Keratinocyte (primary cell): ENCODE measurements around the gene NCLN. TPM values are rescaled to one million over a fixed set of nuclear protein-coding genes. Genes with fewer than 3 reads are reported as not detected.

Experiments used
- DNase-seq: peaks from one replicate; pipeline ENCODE4 v3.0.0-alpha.2; 2011; ENCODE audit warnings: low read depth, missing footprints, low spot score
- FAIRE-seq: peaks from 2 replicates; lab custom pipeline; 2011; peaks lifted over from hg19 to GRCh38; lab: Jason Lieb, UNC
- H2AFZ ChIP-seq: 2 replicates; pipeline ENCODE4 v1.6.0; 2012; ENCODE audit warnings: low read length, control low read depth, inconsistent platforms; ENCODE audit not compliant: control insufficient read depth
- H3K27ac ChIP-seq: 2 replicates; pipeline ENCODE4 v1.5.1; 2011; ENCODE audit warnings: low read length; ENCODE audit not compliant: control insufficient read depth, insufficient read depth
- H3K27me3 ChIP-seq: 3 replicates; pipeline ENCODE4 v1.6.0; 2011; ENCODE audit warnings: low read length; ENCODE audit not compliant: control insufficient read depth, insufficient read depth; ENCODE audit errors: extremely low read depth
- H3K36me3 ChIP-seq, 2 experiments: 2 replicates in 1 of 2; 3 replicates in 1 of 2; pipeline ENCODE4 v1.5.1; 2011; ENCODE audit warnings: low read length in 2 of 2, mild to moderate bottlenecking in 1 of 2; ENCODE audit not compliant: control insufficient read depth in 2 of 2, insufficient read depth in 2 of 2; ENCODE audit errors: extremely low read depth in 1 of 2
- H3K4me1 ChIP-seq: 3 replicates; pipeline ENCODE4 v1.5.1; 2011; ENCODE audit warnings: low read length; ENCODE audit not compliant: control insufficient read depth, insufficient read depth; ENCODE audit errors: extremely low read depth
- H3K4me2 ChIP-seq: 3 replicates; pipeline ENCODE4 v1.6.0; 2011; ENCODE audit warnings: low read depth, low read length; ENCODE audit not compliant: control insufficient read depth, insufficient read depth; ENCODE audit errors: extremely low read depth
- H3K4me3 ChIP-seq, 3 experiments: fragments of 200-600 bp in 1 of 3; sonication (generic) in 1 of 3; 2 replicates in 2 of 3; 3 replicates in 1 of 3; pipeline ENCODE4 v1.5.1; 2011 to 2016; ENCODE audit warnings: low read length in 3 of 3, mild to moderate bottlenecking in 3 of 3, control low read depth in 2 of 3, inconsistent platforms in 1 of 3, low read depth in 1 of 3, mixed read lengths in 1 of 3, mixed run types in 1 of 3, moderate library complexity in 1 of 3; ENCODE audit not compliant: control insufficient read depth in 2 of 3, insufficient read depth in 2 of 3; ENCODE audit errors: extremely low read depth in 1 of 3
- H3K79me2 ChIP-seq: 2 replicates; pipeline ENCODE4 v1.6.0; 2012; ENCODE audit warnings: low read length; ENCODE audit not compliant: control insufficient read depth, insufficient read depth
- H3K9ac ChIP-seq: 3 replicates; pipeline ENCODE4 v1.6.0; 2011; ENCODE audit warnings: low read length; ENCODE audit not compliant: control insufficient read depth, insufficient read depth; ENCODE audit errors: extremely low read depth
- H3K9me1 ChIP-seq: 3 replicates; pipeline ENCODE4 v1.6.0; 2011; ENCODE audit warnings: low read length; ENCODE audit not compliant: control insufficient read depth, insufficient read depth; ENCODE audit errors: extremely low read depth
- H3K9me3 ChIP-seq: 2 replicates; pipeline ENCODE4 v1.5.1; 2012; ENCODE audit warnings: low read depth, low read length; ENCODE audit not compliant: control insufficient read depth
- H4K20me1 ChIP-seq: 3 replicates; pipeline ENCODE4 v1.6.0; 2011; ENCODE audit warnings: low read length; ENCODE audit not compliant: control insufficient read depth, insufficient read depth; ENCODE audit errors: extremely low read depth
- CTCF ChIP-seq, 3 experiments: IDR thresholded peaks in 1 of 3; conservative IDR thresholded peaks in 1 of 3; optimal IDR thresholded peaks in 1 of 3; 2 replicates in 2 of 3; 3 replicates in 1 of 3; pipeline versions ENCODE3 to v1.5.1; 2011; ENCODE audit warnings: low read length in 3 of 3, mild to moderate bottlenecking in 3 of 3, moderate library complexity in 2 of 3, control low read depth in 1 of 3, inconsistent platforms in 1 of 3; ENCODE audit not compliant: insufficient read depth in 2 of 3; ENCODE audit errors: extremely low read depth in 1 of 3
- EZH2 ChIP-seq: IDR thresholded peaks from one replicate; pipeline ENCODE4 v1.6.1; 2012; ENCODE audit warnings: inconsistent platforms, mild to moderate bottlenecking, low read length, moderate library complexity
- dilution Hi-C: fragments of 300-500 bp; cut with MboI; formaldehyde crosslinking; loops from one replicate; pipeline ENCODE4 v1.7.0; 2020; ENCODE audit warnings: low sequenced_read_pairs; ENCODE audit not compliant: extremely low pct_ligation_motif_present
- polyA plus RNA-seq, 5 experiments: library from polyadenylated mRNA; depleted of rRNA in 3 of 5; stranded (reverse) in 3 of 5; stranded (forward) in 1 of 5; unstranded in 1 of 5; fragments of >200 nt; gene quantifications; 1 replicate in 1 of 5; 2 replicates in 3 of 5; 3 replicates in 1 of 5; pipeline versions ENCODE4 v1.2.1 to v1.2.3, GENCODE V29; 2011 to 2012; ENCODE audit warnings: missing spikeins in 2 of 5, low read depth in 1 of 5, low replicate concordance in 1 of 5

Gene NCLN
- polyA plus RNA-seq, 1 donor (not counting 4 experiments of a cell fraction or from before 2014, with no cell fraction given), result 40.5 TPM

GRCh38 chr19:3138268-3138667 is 47.5 kb upstream of the NCLN start:
- no peak overlapping the region for H3K4me2 ChIP-seq
- H3K27me3 ChIP-seq, result no peaks in the 10 kb centered on the region
- TF ChIP-seq EZH2 (no peak), CTCF (optimal IDR thresholded peaks at IDR 0.05 in 1 of 3, IDR thresholded peaks at IDR 0.05 in 1 of 3, conservative IDR thresholded peaks at IDR 0.05 in 1 of 3; ENCODE audit: extremely low read depth in 1 of 3, insufficient read depth in 2 of 3, low read length in 3 of 3) (no peak)
- no peak for FAIRE-seq
- dilution Hi-C loops, result no loop called here
- no peaks in the 10 kb centered on the region for H4K20me1 ChIP-seq
- no peak overlapping the region for H2AFZ ChIP-seq
- no peaks in the 10 kb centered on the region for H3K9me3 ChIP-seq
- H3K9ac ChIP-seq, result no peak overlapping the region
- no peaks in the 10 kb centered on the region for H3K9me1 ChIP-seq
- peaks cover 4 to 9% of the 10 kb centered on the region in 2 experiments for H3K36me3 ChIP-seq
- H3K4me1 ChIP-seq, result peaks cover 27% of the 10 kb centered on the region
- peaks cover 62% of the 10 kb centered on the region for H3K79me2 ChIP-seq
- H3K27ac ChIP-seq, result no peak overlapping the region
- no peak for DNase-seq
- H3K4me3 ChIP-seq, result no peak overlapping the region

GRCh38 chr19:3140667-3141038 is 45.1 kb upstream of the NCLN start:
- Histone ChIP-seq H4K20me1 (no peaks in the 10 kb centered on the region), H3K4me1 (peaks cover 25% of the 10 kb centered on the region), H3K9ac (no peak overlapping the region), H3K27ac (peak overlapping the region; percentile 29), H3K27me3 (no peaks in the 10 kb centered on the region), H3K4me3 (no peak overlapping the region), H3K79me2 (peaks cover 68% of the 10 kb centered on the region), H3K36me3 (peaks cover 3 to 10% of the 10 kb centered on the region in 2 experiments), H2AFZ (no peak overlapping the region), H3K9me1 (no peaks in the 10 kb centered on the region), H3K9me3 (no peaks in the 10 kb centered on the region), H3K4me2 (no peak overlapping the region)
- DNase-seq (no peak), FAIRE-seq (no peak)
- dilution Hi-C loops, result no loop called here
- TF ChIP-seq CTCF (optimal IDR thresholded peaks at IDR 0.05 in 1 of 3, IDR thresholded peaks at IDR 0.05 in 1 of 3, conservative IDR thresholded peaks at IDR 0.05 in 1 of 3; ENCODE audit: extremely low read depth in 1 of 3, insufficient read depth in 2 of 3, low read length in 3 of 3) (no peak), EZH2 (no peak)
